ENCODE results near the gene MRAP. TPM values are rescaled to one million over a fixed set of nuclear protein-coding genes. Genes with fewer than 3 reads are reported as not detected.

The MRAP gene
- total and polyA plus RNA-seq, 9 of the 15 experiments (the other 6 are each of a cell fraction or from before 2014, with no cell fraction given), result 0.63 to 2.3 TPM; not detected in 7

DNA sequence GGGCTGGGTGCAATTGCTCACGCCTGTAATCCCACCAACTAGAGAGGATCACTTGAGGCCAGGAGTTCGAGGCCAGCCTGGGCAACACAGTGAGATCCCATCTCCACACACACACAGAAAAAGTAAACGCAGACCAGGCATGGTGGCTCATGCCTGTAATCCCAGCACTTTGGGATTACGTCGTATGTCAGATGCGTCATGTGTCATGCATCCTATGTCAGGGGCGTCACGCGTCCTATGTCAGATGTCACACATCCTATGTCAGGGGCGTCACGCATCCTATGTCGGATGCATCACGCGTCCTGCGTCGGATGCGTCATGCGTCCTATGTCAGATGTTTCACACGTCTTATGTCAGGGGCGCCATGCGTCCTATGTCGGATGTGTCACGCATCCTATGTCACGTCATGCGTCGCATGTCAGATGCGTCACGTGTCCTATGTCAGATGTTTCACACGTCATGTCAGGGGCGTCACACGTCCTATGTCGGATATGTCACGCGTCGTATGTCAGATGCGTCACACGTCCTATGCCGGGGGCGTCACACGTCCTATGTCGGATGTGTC is 1.5 kb downstream of the MRAP start (continued):
- TF ChIP-seq CHD4 (IDR thresholded peaks at IDR 0.05; ENCODE audit: insufficient read depth, insufficient replicate concordance, low read depth, low read length, poor library complexity, severe bottlenecking) (no peak), TARDBP (IDR thresholded peaks at IDR 0.05) (no peak), SAFB (IDR thresholded peaks at IDR 0.05; ENCODE audit: borderline replicate concordance, low read depth, low read length) (no peak), SP2 (IDR thresholded peaks at IDR 0.05; ENCODE audit: extremely low read depth, low read depth, low read length, poor library complexity, severe bottlenecking) (no peak), MYBL2 (IDR thresholded peaks at IDR 0.05; ENCODE audit: low read depth) (no peak), MYBL2 (CRISPR knock-in tag; IDR thresholded peaks at IDR 0.05; ENCODE audit: borderline replicate concordance) (no peak), ZBTB17 (CRISPR knock-in tag; IDR thresholded peaks at IDR 0.05) (no peak), ZNF830 (CRISPR knock-in tag; IDR thresholded peaks at IDR 0.05) (no peak), MXI1 (IDR thresholded peaks at IDR 0.05; ENCODE audit: low read depth, low read length) (no peak), ZNF24 (IDR thresholded peaks at IDR 0.05) (no peak), ZNF408 (CRISPR knock-in tag; IDR thresholded peaks at IDR 0.05; ENCODE audit: low read depth) (no peak), ELF4 (CRISPR knock-in tag; IDR thresholded peaks at IDR 0.05) (no peak), CBX3 (IDR thresholded peaks at IDR 0.05; ENCODE audit: borderline replicate concordance in 1 of 2, low read length in 2 of 2) (peak in 1 of 2 experiments; percentile 70; a peak in 1 of 3 replicates), MIER1 (IDR thresholded peaks at IDR 0.05; ENCODE audit: low read depth) (no peak), CBX8 (IDR thresholded peaks at IDR 0.05; ENCODE audit: borderline replicate concordance, extremely low read depth, low read depth, low read length, poor library complexity, severe bottlenecking) (no peak), TAF15 (IDR thresholded peaks at IDR 0.05; ENCODE audit: low read depth, low read length) (no peak), CXXC5 (CRISPR knock-in tag; IDR thresholded peaks at IDR 0.05) (no peak), ESRRB (CRISPR knock-in tag; IDR thresholded peaks at IDR 0.05; ENCODE audit: borderline replicate concordance) (no peak), GABPB2 (CRISPR knock-in tag; conservative IDR thresholded peaks at IDR 0.05) (no peak)
- TF ChIP-seq, protein P1, sequence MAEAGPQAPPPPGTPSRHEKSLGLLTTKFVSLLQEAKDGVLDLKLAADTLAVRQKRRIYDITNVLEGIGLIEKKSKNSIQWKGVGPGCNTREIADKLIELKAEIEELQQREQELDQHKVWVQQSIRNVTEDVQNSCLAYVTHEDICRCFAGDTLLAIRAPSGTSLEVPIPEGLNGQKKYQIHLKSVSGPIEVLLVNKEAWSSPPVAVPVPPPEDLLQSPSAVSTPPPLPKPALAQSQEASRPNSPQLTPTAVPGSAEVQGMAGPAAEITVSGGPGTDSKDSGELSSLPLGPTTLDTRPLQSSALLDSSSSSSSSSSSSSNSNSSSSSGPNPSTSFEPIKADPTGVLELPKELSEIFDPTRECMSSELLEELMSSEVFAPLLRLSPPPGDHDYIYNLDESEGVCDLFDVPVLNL (CRISPR knock-in tag; IDR thresholded peaks at IDR 0.05; ENCODE audit: low read depth), result peak; percentile 63; the same call in 1 of the 2 replicates
- TF ChIP-seq, protein P2, sequence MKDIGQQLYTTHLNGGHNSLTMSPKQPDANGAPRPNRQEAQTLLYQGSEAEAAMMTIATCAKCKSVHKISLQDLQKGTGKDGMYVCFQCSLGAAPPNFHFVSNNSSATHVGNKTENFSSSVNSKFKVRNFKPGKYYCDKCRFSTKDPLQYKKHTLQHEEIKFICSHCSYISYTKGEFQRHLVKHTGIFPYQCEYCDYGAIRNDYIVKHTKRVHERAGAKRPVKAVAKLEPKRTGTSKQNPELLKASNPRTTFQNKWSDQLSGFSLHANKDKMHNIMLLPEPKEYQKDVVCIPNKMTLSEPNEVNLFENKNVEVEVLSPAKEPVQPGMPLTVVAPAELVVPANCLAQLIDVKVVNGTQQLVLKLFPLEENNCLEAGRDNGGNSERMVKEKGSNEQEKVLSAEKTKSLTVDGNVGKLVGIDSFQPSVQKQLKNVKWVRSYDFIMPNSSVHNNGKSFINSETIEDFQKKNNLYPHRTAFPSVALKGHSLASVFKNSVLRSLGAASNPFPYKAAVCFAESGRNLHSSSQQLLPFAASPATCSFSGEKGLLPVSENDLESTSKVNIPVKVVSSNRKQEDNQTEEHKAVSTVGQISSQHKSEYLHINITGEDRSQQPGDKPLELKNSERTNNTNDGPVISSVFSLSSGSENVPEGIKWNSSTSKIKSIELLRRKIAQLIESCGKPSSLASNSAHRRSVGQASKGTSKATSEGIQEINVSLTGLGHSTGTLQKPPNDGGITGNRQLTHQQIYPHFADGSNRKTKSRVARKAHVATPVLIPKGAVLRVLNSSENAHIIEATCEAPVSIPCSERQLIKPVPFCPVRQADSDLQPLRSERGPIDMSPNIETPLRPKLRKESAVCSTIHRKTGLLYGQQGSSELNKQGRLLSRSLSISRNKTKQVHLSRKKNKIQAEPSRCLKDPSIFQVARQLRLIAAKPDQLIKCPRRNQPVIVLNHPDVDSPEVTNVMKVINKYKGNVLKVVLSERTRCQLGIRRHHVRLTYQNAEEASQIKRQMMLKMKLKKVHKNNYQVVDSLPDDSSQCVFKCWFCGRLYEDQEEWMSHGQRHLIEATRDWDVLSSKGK (CRISPR knock-in tag; IDR thresholded peaks at IDR 0.05), result no peak
- TF ChIP-seq, protein P3, sequence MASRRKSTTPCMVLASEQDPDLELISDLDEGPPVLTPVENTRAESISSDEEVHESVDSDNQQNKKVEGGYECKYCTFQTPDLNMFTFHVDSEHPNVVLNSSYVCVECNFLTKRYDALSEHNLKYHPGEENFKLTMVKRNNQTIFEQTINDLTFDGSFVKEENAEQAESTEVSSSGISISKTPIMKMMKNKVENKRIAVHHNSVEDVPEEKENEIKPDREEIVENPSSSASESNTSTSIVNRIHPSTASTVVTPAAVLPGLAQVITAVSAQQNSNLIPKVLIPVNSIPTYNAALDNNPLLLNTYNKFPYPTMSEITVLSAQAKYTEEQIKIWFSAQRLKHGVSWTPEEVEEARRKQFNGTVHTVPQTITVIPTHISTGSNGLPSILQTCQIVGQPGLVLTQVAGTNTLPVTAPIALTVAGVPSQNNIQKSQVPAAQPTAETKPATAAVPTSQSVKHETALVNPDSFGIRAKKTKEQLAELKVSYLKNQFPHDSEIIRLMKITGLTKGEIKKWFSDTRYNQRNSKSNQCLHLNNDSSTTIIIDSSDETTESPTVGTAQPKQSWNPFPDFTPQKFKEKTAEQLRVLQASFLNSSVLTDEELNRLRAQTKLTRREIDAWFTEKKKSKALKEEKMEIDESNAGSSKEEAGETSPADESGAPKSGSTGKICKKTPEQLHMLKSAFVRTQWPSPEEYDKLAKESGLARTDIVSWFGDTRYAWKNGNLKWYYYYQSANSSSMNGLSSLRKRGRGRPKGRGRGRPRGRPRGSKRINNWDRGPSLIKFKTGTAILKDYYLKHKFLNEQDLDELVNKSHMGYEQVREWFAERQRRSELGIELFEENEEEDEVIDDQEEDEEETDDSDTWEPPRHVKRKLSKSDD (conservative IDR thresholded peaks at IDR 0.05; ENCODE audit: low read length), result no peak

Data from K562 (cell line).